PC-3 (cell line): ENCODE data around the gene SYNE4. TPM values are rescaled to one million over a fixed set of nuclear protein-coding genes. Genes with fewer than 3 reads are reported as not detected.

Source experiments
- ATAC-seq: fragments of 200-7000 bp; cut with Tn5 transposase; 2 replicates; pipeline ENCODE4 v1.9.1; 2020; ENCODE audit warnings: mild to moderate bottlenecking, moderate library complexity
- BruUV-seq: library from RNA; stranded (reverse); fragments of 400-500 nt; replicated peaks from 2 replicates; lab custom pipeline; 2021; lab: Mats Ljungman, UMichigan
- CTCF ChIA-PET: fragments of 300-600 bp; sonication (Branson Sonifier 250); formaldehyde crosslinking; loops from one replicate; lab custom pipeline; 2022; ENCODE audit warnings: antibody characterized with exemption; lab: Charles Lee
- POLR2A ChIA-PET: fragments of 300-600 bp; sonication (Branson Sonifier 250); formaldehyde crosslinking; loops from one replicate; lab custom pipeline; 2022; ENCODE audit warnings: antibody characterized with exemption; ENCODE audit not compliant: unreplicated experiment; lab: Charles Lee
- DNase-seq: peaks from one replicate; pipeline ENCODE4 v3.0.0-alpha.2; 2015
- H2AFZ ChIP-seq: fragments of 300-600 bp; sonication (generic); 2 replicates; pipeline ENCODE4 v1.6.0; 2016; ENCODE audit warnings: antibody characterized with exemption, low read length
- H3F3A ChIP-seq: fragments of 300-600 bp; sonication (generic); one replicate; pipeline ENCODE4 v1.6.0; 2017; ENCODE audit warnings: antibody characterized with exemption, low read length, control low read depth, mild to moderate bottlenecking; ENCODE audit not compliant: unreplicated experiment
- H3K27ac ChIP-seq: fragments of 300-600 bp; sonication (generic); 2 replicates; pipeline ENCODE4 v1.5.1; 2016; ENCODE audit warnings: mild to moderate bottlenecking, low read length
- H3K27me3 ChIP-seq: fragments of 300-600 bp; sonication (generic); 2 replicates; pipeline ENCODE4 v1.6.1; 2016; ENCODE audit warnings: low read length, mixed read lengths
- H3K36me3 ChIP-seq: fragments of 300-600 bp; sonication (generic); 2 replicates; pipeline ENCODE4 v1.6.1; 2016; ENCODE audit warnings: low read depth, mixed run types, low read length, mixed read lengths
- H3K4me1 ChIP-seq: fragments of 300-600 bp; sonication (generic); 2 replicates; pipeline ENCODE4 v1.5.1; 2016; ENCODE audit warnings: low read length; ENCODE audit not compliant: insufficient read depth
- H3K4me2 ChIP-seq: fragments of 300-600 bp; sonication (generic); 2 replicates; pipeline ENCODE4 v1.6.0; 2016; ENCODE audit warnings: low read length
- H3K4me3 ChIP-seq: fragments of 300-600 bp; sonication (generic); 2 replicates; pipeline ENCODE4 v1.5.1; 2016; ENCODE audit warnings: mild to moderate bottlenecking, low read length, mixed read lengths
- H3K79me2 ChIP-seq: fragments of 300-600 bp; sonication (generic); 2 replicates; pipeline ENCODE4 v1.6.1; 2017; ENCODE audit warnings: low read length, mixed read lengths
- H3K9ac ChIP-seq: fragments of 300-600 bp; sonication (generic); 2 replicates; pipeline ENCODE4 v1.6.0; 2016; ENCODE audit warnings: mild to moderate bottlenecking, low read length
- H3K9me2 ChIP-seq: fragments of 300-600 bp; sonication (generic); replicated peaks from 2 replicates; pipeline ENCODE4 v1.6.1; 2016; ENCODE audit warnings: mixed run types, low read length, mixed read lengths
- H3K9me3 ChIP-seq: fragments of 300-600 bp; sonication (generic); 2 replicates; pipeline ENCODE4 v1.6.1; 2016; ENCODE audit warnings: low read length, mixed read lengths
- H4K20me1 ChIP-seq: fragments of 300-600 bp; sonication (generic); 2 replicates; pipeline ENCODE4 v1.6.1; 2016; ENCODE audit warnings: low read length, mixed read lengths
- CTCF ChIP-seq: fragments of 300-600 bp; sonication (generic); conservative IDR thresholded peaks from 2 replicates; pipeline ENCODE4 v1.5.1; 2017; ENCODE audit warnings: antibody characterized with exemption, low read depth, mild to moderate bottlenecking, low read length
- EZH2 ChIP-seq: fragments of 300-600 bp; sonication (generic); IDR thresholded peaks from one replicate; pipeline ENCODE4 v1.6.1; 2017; ENCODE audit warnings: antibody characterized with exemption, mild to moderate bottlenecking, low read length; ENCODE audit not compliant: unreplicated experiment
- EZH2phosphoT487 ChIP-seq: fragments of 300-600 bp; sonication (generic); IDR thresholded peaks from 2 replicates; pipeline ENCODE4 v1.6.1; 2018; ENCODE audit warnings: mild to moderate bottlenecking, antibody characterized with exemption, low read length, borderline replicate concordance
- intact Hi-C: fragments of 100-400 bp; cut with micrococcal nuclease; formaldehyde crosslinking; loops from 2 replicates; pipeline ENCODE4 v1.9.0; 2023
- total RNA-seq: library from RNA; depleted of rRNA; stranded (reverse); fragments of >200 nt; gene quantifications from 2 replicates; pipeline ENCODE4 v1.2.3, GENCODE V29; 2014

The SYNE4 gene
- total RNA-seq, 1 experiment from 2014 or later: 0.77 TPM

- H3K4me2 ChIP-seq: no peak overlapping the region
- no peak overlapping the region for H2AFZ ChIP-seq
- TF ChIP-seq CTCF: no peak
- TF ChIP-seq EZH2phosphoT487: no peak
- no peak for TF ChIP-seq EZH2
- CTCF ChIA-PET: no interaction called here
- H3K9ac ChIP-seq: no peak overlapping the region
- H4K20me1 ChIP-seq: no peaks in the 10 kb centered on the region
- intact Hi-C loops: no loop called here
- BruUV-seq: no TSS peak
- POLR2A ChIA-PET: no interaction called here
- H3K4me3 ChIP-seq: no peak overlapping the region
- H3K79me2 ChIP-seq: no peaks in the 10 kb centered on the region
- H3K9me3 ChIP-seq: no peaks in the 10 kb centered on the region
- H3K27ac ChIP-seq: no peak overlapping the region
- H3K36me3 ChIP-seq: no peaks in the 10 kb centered on the region
- H3K27me3 ChIP-seq: peaks cover 4% of the 10 kb centered on the region; the same call in 1 of the 2 replicates
- DNase-seq (peak; percentile 28), ATAC-seq (no peak)
- no peaks in the 10 kb centered on the region for H3K9me2 ChIP-seq
- H3K4me1 ChIP-seq: no peaks in the 10 kb centered on the region
- H3F3A ChIP-seq: no peaks in the 10 kb centered on the region
Observed at GRCh38 chr19:35963514-35963913, 45.1 kb downstream of the SYNE4 start.

GRCh38 chr19:35960432-35960972 is 48.1 kb downstream of the SYNE4 start:
- Histone ChIP-seq H3K9me2 (no peaks in the 10 kb centered on the region), H4K20me1 (no peaks in the 10 kb centered on the region), H3K4me2 (no peak overlapping the region), H3K27me3 (peaks cover 9% of the 10 kb centered on the region), H3K9me3 (no peaks in the 10 kb centered on the region), H2AFZ (no peak overlapping the region), H3K9ac (no peak overlapping the region), H3K36me3 (no peaks in the 10 kb centered on the region), H3K4me1 (no peaks in the 10 kb centered on the region), H3F3A (no peaks in the 10 kb centered on the region), H3K4me3 (no peak overlapping the region), H3K79me2 (no peaks in the 10 kb centered on the region), H3K27ac (no peak overlapping the region)
- CTCF ChIA-PET: no interaction called here
- DNase-seq: no peak
- ATAC-seq: no peak
- TF ChIP-seq EZH2phosphoT487 (no peak), EZH2 (no peak), CTCF (no peak)
- POLR2A ChIA-PET: no interaction called here
- intact Hi-C loops: no loop called here
- no TSS peak for BruUV-seq

GRCh38 chr19:35959968-35960320 is 48.7 kb downstream of the SYNE4 start:
- H3K4me1 ChIP-seq: no peaks in the 10 kb centered on the region
- no peak overlapping the region for H3K9ac ChIP-seq
- no peak overlapping the region for H2AFZ ChIP-seq
- H3K27me3 ChIP-seq: peaks cover 9% of the 10 kb centered on the region
- no peak for DNase-seq
- H3K9me2 ChIP-seq: no peaks in the 10 kb centered on the region
- ChIA-PET CTCF (no interaction called here), POLR2A (no interaction called here)
- no peak overlapping the region for H3K4me2 ChIP-seq
- TF ChIP-seq EZH2phosphoT487: no peak
- no peak for TF ChIP-seq EZH2
- H3K27ac ChIP-seq: no peak overlapping the region
- no peak for ATAC-seq
- intact Hi-C loops: no loop called here
- H3K9me3 ChIP-seq: no peaks in the 10 kb centered on the region
- no TSS peak for BruUV-seq
- H3K79me2 ChIP-seq: no peaks in the 10 kb centered on the region
- H3F3A ChIP-seq: no peaks in the 10 kb centered on the region
- no peak overlapping the region for H3K4me3 ChIP-seq
- no peaks in the 10 kb centered on the region for H3K36me3 ChIP-seq
- H4K20me1 ChIP-seq: no peaks in the 10 kb centered on the region
